K562 (cell line): Measurements from ENCODE around the gene SLC34A3. TPM values are rescaled to one million over a fixed set of nuclear protein-coding genes. Genes with fewer than 3 reads are reported as not detected.

Experiments
- ATAC-seq: fragments of 200-7000 bp; cut with Tn5 transposase; 3 replicates; pipeline ENCODE4 v1.9.1; 2020; ENCODE audit warnings: moderate library complexity
- BruUV-seq: library from RNA; stranded (reverse); fragments of 400-500 nt; replicated peaks from 2 replicates; lab custom pipeline; 2021; lab: Mats Ljungman, UMichigan
- CTCF ChIA-PET: fragments of 300-600 bp; formaldehyde crosslinking; extraction: SDS; loops from one replicate; lab custom pipeline; 2021; ENCODE audit warnings: low intra/inter-chr PET ratio; lab: Yijun Ruan, JAX
- POLR2A ChIA-PET: fragments of 300-600, 350-650 bp; sonication (Branson Sonifier 250); formaldehyde crosslinking; extraction: SDS; loops from one replicate; lab custom pipeline; 2021; ENCODE audit warnings: antibody characterized with exemption, inconsistent platforms; lab: Yijun Ruan, JAX
- DNase-seq, 4 experiments: peaks; one replicate each; pipeline versions ENCODE4 v3.0.0 to v3.0.0-alpha.2; 2011 to 2018; ENCODE audit warnings: low spot score in 3 of 4, mixed read lengths in 3 of 4; ENCODE audit errors: extremely low read depth in 1 of 4
- FAIRE-seq: peaks from 2 replicates; lab custom pipeline; 2011; peaks lifted over from hg19 to GRCh38; lab: Jason Lieb, UNC
- H2AFZ ChIP-seq: 2 replicates; pipeline ENCODE4 v1.6.0; 2011; ENCODE audit warnings: low read depth, low read length, control low read depth, inconsistent platforms
- H3K27ac ChIP-seq: fragments of 200-600 bp; 3 replicates; pipeline ENCODE4 v1.8.0; 2011; ENCODE audit warnings: low read depth, mild to moderate bottlenecking, control low read depth, inconsistent platforms, low read length, moderate library complexity, mixed read lengths; ENCODE audit errors: extremely low read depth
- H3K27me3 ChIP-seq, 2 experiments: fragments of 300-600 bp in 1 of 2; 2 replicates in 1 of 2; 3 replicates in 1 of 2; pipeline versions ENCODE4 v1.6.0 to v1.8.0; 2011; ENCODE audit warnings: inconsistent platforms in 2 of 2, low read length in 2 of 2, mild to moderate bottlenecking in 1 of 2, mixed read lengths in 1 of 2, moderate library complexity in 1 of 2; ENCODE audit not compliant: control insufficient read depth in 2 of 2, insufficient read depth in 2 of 2
- H3K36me3 ChIP-seq: fragments of 300-600 bp; 3 replicates; pipeline ENCODE4 v1.8.0; 2011; ENCODE audit warnings: mild to moderate bottlenecking, low read length, inconsistent platforms; ENCODE audit not compliant: control insufficient read depth, insufficient read depth
- H3K4me1 ChIP-seq, 2 experiments: fragments of 200-600 bp in 1 of 2; replicated peaks in 1 of 2; 2 replicates in 1 of 2; 3 replicates in 1 of 2; pipeline versions ENCODE4 v1.5.1 to v1.8.0; 2011; ENCODE audit warnings: inconsistent platforms in 2 of 2, low read length in 2 of 2, mild to moderate bottlenecking in 1 of 2, mixed read lengths in 1 of 2, moderate library complexity in 1 of 2; ENCODE audit not compliant: control insufficient read depth in 2 of 2, insufficient read depth in 2 of 2
- H3K4me2 ChIP-seq: 2 replicates; pipeline ENCODE4 v1.6.1; 2011; ENCODE audit warnings: low read length, control low read depth, inconsistent platforms, mixed read lengths; ENCODE audit not compliant: insufficient read depth
- H3K4me3 ChIP-seq: fragments of 200-600 bp; sonication (generic), shearing (Covaris generic); 2 replicates; pipeline ENCODE4 v1.5.1; 2016; ENCODE audit warnings: control low read depth, inconsistent platforms
- H3K79me2 ChIP-seq: fragments of 200-600 bp; 3 replicates; pipeline ENCODE4 v1.8.0; 2011; ENCODE audit warnings: low read length, inconsistent platforms; ENCODE audit not compliant: control insufficient read depth, insufficient read depth
- H3K9ac ChIP-seq, 2 experiments: 2 replicates each; pipeline versions ENCODE4 v1.6.0 to v1.6.1; 2011; ENCODE audit warnings: low read depth in 2 of 2, low read length in 2 of 2, control low read depth in 1 of 2, inconsistent platforms in 1 of 2, mild to moderate bottlenecking in 1 of 2, mixed read lengths in 1 of 2; ENCODE audit not compliant: insufficient read depth in 1 of 2
- H3K9me1 ChIP-seq: one replicate; pipeline ENCODE4 v1.6.0; 2011; ENCODE audit warnings: inconsistent platforms, mild to moderate bottlenecking, low read length, moderate library complexity; ENCODE audit not compliant: control insufficient read depth, insufficient read depth
- H3K9me3 ChIP-seq: replicated peaks from 2 replicates; pipeline ENCODE4 v1.5.1; 2011; ENCODE audit warnings: low read depth, low read length, inconsistent platforms; ENCODE audit not compliant: control insufficient read depth, insufficient read depth
- H4K20me1 ChIP-seq: replicated peaks from 2 replicates; pipeline ENCODE4 v1.6.1; 2011; ENCODE audit warnings: low read length, inconsistent platforms, mixed read lengths; ENCODE audit not compliant: control insufficient read depth, insufficient read depth
- BRD4 ChIP-seq: fragments of 200-600 bp; sonication (generic); IDR thresholded peaks from 2 replicates; pipeline ENCODE4 v1.6.1; 2017; ENCODE audit warnings: inconsistent platforms
- DPF2 ChIP-seq: fragments of 450-650 bp; IDR thresholded peaks from 2 replicates; pipeline ENCODE4 v1.6.1; 2016
- FOXJ3 ChIP-seq: sonication (generic); formaldehyde crosslinking; IDR thresholded peaks from 2 replicates; pipeline ENCODE4 v1.4.0; 2020; ENCODE audit warnings: mild to moderate bottlenecking, missing genetic modification reagents
- GABPA ChIP-seq: fragments of 200-800 bp; sonication (Bioruptor generic); conservative IDR thresholded peaks from 2 replicates; pipeline ENCODE4 v1.6.1; 2016; ENCODE audit warnings: low read depth, missing genetic modification characterization, missing compliant biosample characterization
- HIVEP1 ChIP-seq: fragments of 250-450 bp; sonication (Bioruptor Pico); IDR thresholded peaks from 2 replicates; pipeline ENCODE4 v1.4.0; 2020; ENCODE audit warnings: mild to moderate bottlenecking
- HLTF ChIP-seq: fragments of 450-650 bp; IDR thresholded peaks from 2 replicates; pipeline ENCODE4 v1.6.1; 2016
- KLF1 ChIP-seq: fragments of 450-650 bp; IDR thresholded peaks from 2 replicates; pipeline ENCODE4 v1.6.1; 2016; ENCODE audit warnings: missing genetic modification characterization, missing compliant biosample characterization
- NR0B1 ChIP-seq: fragments of 450-650 bp; IDR thresholded peaks from one replicate; pipeline ENCODE4 v1.6.1; 2018; ENCODE audit warnings: mild to moderate bottlenecking, moderate library complexity; ENCODE audit not compliant: partially characterized antibody
- SIN3A ChIP-seq, 2 experiments: fragments of 150-350 bp in 1 of 2; IDR thresholded peaks; 2 replicates each; pipeline ENCODE4 v1.6.1; 2011 to 2016; ENCODE audit warnings: borderline replicate concordance in 2 of 2, low read depth in 2 of 2, low read length in 2 of 2, mild to moderate bottlenecking in 2 of 2, moderate library complexity in 2 of 2; ENCODE audit not compliant: control insufficient read depth in 1 of 2
- SIN3B ChIP-seq: fragments of 450-650 bp; IDR thresholded peaks from 2 replicates; pipeline ENCODE4 v1.6.1; 2017; ENCODE audit warnings: low read depth, mild to moderate bottlenecking, moderate library complexity
- TSC22D4 ChIP-seq: fragments of 450-650 bp; IDR thresholded peaks from 2 replicates; pipeline ENCODE4 v1.6.1; 2016; ENCODE audit warnings: missing genetic modification characterization, missing biosample characterization, control low read depth
- ZBTB7A ChIP-seq: IDR thresholded peaks from 2 replicates; pipeline ENCODE4 v1.6.1; 2011; ENCODE audit warnings: low read depth, mild to moderate bottlenecking, low read length, moderate library complexity, borderline replicate concordance; ENCODE audit not compliant: control insufficient read depth
- ZFX ChIP-seq: sonication (generic); formaldehyde crosslinking; IDR thresholded peaks from 2 replicates; pipeline ENCODE4 v1.8.0; 2022; ENCODE audit warnings: mild to moderate bottlenecking, missing genetic modification reagents, moderate library complexity
- ZNF655 ChIP-seq: fragments of 250-450 bp; sonication (Bioruptor Pico); IDR thresholded peaks from 2 replicates; pipeline ENCODE4 v1.5.0; 2021
- ZNF77 ChIP-seq: fragments of 250-450 bp; sonication (Bioruptor Pico); IDR thresholded peaks from 2 replicates; pipeline ENCODE4 v1.5.0; 2020
- WGBS: fragments of 100-300 bp; shearing (Covaris generic); methylation state at CpG from one replicate; pipeline ENCODE4 v1.1.6; 2016; ENCODE audit warnings: low coverage, mixed read lengths; ENCODE audit not compliant: insufficient coverage; ENCODE audit errors: missing lambda C conversion rate; 5-methylcytosine and 5-hydroxymethylcytosine counted together
- in situ Hi-C: fragments of 300-500 bp; cut with MboI; formaldehyde crosslinking; loops from 4 replicates; pipeline ENCODE4 v1.15.0; 2018; ENCODE audit warnings: inconsistent platforms, mixed read lengths
- intact Hi-C: fragments of 100-400 bp; cut with micrococcal nuclease; formaldehyde crosslinking; loops from 2 replicates; pipeline ENCODE4 v1.14.2; 2022
- polyA plus RNA-seq, 8 experiments: library from polyadenylated mRNA; depleted of rRNA in 4 of 8; stranded (reverse) in 5 of 8; unstranded in 3 of 8; fragments of >200 nt; fragmentation: Nextera tagmentation in 2 of 8; fragmentation: Illumina TruSeq in 1 of 8; extraction: Ambion mirVana in 2 of 8; extraction: Trizol in 1 of 8; gene quantifications; 2 replicates each; pipeline versions ENCODE4 v1.2.1 to v1.2.3, GENCODE V29; 2011 to 2014; ENCODE audit warnings: inconsistent platforms in 1 of 8, missing spikeins in 1 of 8
- total RNA-seq, 7 experiments: library from RNA; depleted of rRNA in 6 of 7; stranded (reverse); fragments of >200 nt in 6 of 7; fragmentation: Illumina TruSeq in 2 of 7; extraction: Trizol in 2 of 7; gene quantifications; 2 replicates each; pipeline versions ENCODE4 v1.2.1 to v1.2.3, GENCODE V29; 2011 to 2021; ENCODE audit warnings: low replicate concordance in 1 of 7
- TF ChIP-seq, protein P1 (sequence below), 3 experiments: fragments of 200-800 bp in 1 of 3; fragments of 250-450 bp in 1 of 3; fragments of 450-650 bp in 1 of 3; sonication (Bioruptor Pico) in 1 of 3; sonication (Bioruptor generic) in 1 of 3; formaldehyde crosslinking in 1 of 3; IDR thresholded peaks; 2 replicates each; pipeline versions ENCODE4 v1.6.1 to v1.8.0; 2016 to 2022; ENCODE audit warnings: mild to moderate bottlenecking in 2 of 3, missing genetic modification characterization in 2 of 3, missing compliant biosample characterization in 1 of 3, moderate library complexity in 1 of 3

The SLC34A3 gene
- total and polyA plus RNA-seq, 9 of the 15 experiments (the other 6 are each of a cell fraction or from before 2014, with no cell fraction given), result not detected

DNA sequence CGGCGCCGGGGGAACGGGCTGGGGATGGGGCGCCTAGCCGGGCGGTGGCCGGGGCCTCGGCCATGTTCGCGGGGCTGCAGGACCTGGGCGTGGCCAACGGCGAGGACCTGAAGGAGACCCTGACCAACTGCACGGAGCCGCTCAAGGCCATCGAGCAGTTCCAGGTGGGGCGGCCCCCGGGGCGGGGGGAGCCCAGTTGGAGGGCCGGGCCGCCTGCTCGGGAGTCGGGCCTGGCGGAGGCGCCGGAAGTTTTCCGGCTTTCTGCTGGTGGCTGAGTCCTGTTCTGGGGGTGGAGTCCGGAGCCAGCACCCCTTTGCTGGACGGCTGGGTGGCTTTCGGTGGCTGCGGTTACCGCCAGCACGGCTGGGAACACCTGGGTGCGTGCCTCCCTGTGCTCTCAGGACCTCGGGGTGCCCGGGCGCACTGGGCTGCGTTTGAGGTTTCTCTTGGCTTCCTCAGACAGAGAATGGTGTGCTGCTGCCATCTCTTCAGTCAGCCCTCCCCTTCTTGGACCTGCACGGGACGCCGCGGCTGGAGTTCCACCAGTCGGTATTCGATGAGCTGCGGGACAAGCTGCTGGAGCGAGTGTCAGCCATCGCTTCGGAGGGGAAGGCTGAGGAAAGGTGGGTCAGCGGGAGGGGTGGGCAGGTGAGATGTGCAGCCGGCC, 24.9 kb downstream of the SLC34A3 start:
- Histone ChIP-seq H3K4me3 (peak overlapping the region; percentile 100), H3K27me3 (no peaks in the 10 kb centered on the region), H3K36me3 (peaks cover 31% of the 10 kb centered on the region), H4K20me1 (no peaks in the 10 kb centered on the region; the same call in 1 of the 2 replicates), H3K27ac (peak overlapping the region; percentile 82), H2AFZ (peak overlapping the region; percentile 79), H3K79me2 (peaks cover 39% of the 10 kb centered on the region), H3K4me2 (peak overlapping the region; percentile 97), H3K9me3 (no peaks in the 10 kb centered on the region), H3K9ac (peak overlapping the region; percentile 90 to 95), H3K4me1 (peaks cover 13 to 63% of the 10 kb centered on the region in 2 experiments), H3K9me1 (no peaks in the 10 kb centered on the region)
- WGBS, result 1% methylated on average over 36 of the region's 51 CpGs
- BruUV-seq, result no TSS peak
- ATAC-seq (peak; percentile 51), DNase-seq (peak in 2 of 4 experiments; percentile 11 to 66), FAIRE-seq (no peak)
- in situ Hi-C loops (no loop called here), intact Hi-C loops (loop anchor here (2.0 kb wide), 2 partner anchors 15 to 21 kb away; partner anchors contain the start of genes TOR4A and TUBB4B)
- ChIA-PET CTCF (interaction anchor here (1.1 kb wide), 1 partner anchor 19 kb away, joined by 3 read pairs; no protein-coding TSS in a partner anchor), POLR2A (interaction anchor here (0.8 to 8.3 kb wide), 3 partner anchors 13 to 57 kb away, joined by 3 to 221 read pairs (median 4); partner anchors contain the start of gene TUBB4B)
- TF ChIP-seq HLTF (no peak), GABPA (tag) (peak; percentile 87), ZNF655 (no peak), ZBTB7A (0 out of 2 replicates have a peak, but pooled peaks have one; percentile 2), SIN3B (peak; percentile 1; the same call in 1 of the 2 replicates), ZNF77 (CRISPR knock-in tag) (no peak), BRD4 (no peak), DPF2 (no peak), SIN3A (IDR thresholded peaks at IDR 0.05; ENCODE audit: borderline replicate concordance in 2 of 2, control insufficient read depth in 1 of 2, low read depth in 2 of 2, low read length in 2 of 2) (peak in 1 of 2 experiments; percentile 13; a peak in 2 of 4 replicates), HIVEP1 (CRISPR knock-in tag) (no peak), NR0B1 (no peak), ZFX (no peak), TSC22D4 (tag) (no peak), FOXJ3 (CRISPR knock-in tag) (no peak), KLF1 (tag) (no peak; the same call in 1 of the 2 replicates)
- TF ChIP-seq, protein P1, sequence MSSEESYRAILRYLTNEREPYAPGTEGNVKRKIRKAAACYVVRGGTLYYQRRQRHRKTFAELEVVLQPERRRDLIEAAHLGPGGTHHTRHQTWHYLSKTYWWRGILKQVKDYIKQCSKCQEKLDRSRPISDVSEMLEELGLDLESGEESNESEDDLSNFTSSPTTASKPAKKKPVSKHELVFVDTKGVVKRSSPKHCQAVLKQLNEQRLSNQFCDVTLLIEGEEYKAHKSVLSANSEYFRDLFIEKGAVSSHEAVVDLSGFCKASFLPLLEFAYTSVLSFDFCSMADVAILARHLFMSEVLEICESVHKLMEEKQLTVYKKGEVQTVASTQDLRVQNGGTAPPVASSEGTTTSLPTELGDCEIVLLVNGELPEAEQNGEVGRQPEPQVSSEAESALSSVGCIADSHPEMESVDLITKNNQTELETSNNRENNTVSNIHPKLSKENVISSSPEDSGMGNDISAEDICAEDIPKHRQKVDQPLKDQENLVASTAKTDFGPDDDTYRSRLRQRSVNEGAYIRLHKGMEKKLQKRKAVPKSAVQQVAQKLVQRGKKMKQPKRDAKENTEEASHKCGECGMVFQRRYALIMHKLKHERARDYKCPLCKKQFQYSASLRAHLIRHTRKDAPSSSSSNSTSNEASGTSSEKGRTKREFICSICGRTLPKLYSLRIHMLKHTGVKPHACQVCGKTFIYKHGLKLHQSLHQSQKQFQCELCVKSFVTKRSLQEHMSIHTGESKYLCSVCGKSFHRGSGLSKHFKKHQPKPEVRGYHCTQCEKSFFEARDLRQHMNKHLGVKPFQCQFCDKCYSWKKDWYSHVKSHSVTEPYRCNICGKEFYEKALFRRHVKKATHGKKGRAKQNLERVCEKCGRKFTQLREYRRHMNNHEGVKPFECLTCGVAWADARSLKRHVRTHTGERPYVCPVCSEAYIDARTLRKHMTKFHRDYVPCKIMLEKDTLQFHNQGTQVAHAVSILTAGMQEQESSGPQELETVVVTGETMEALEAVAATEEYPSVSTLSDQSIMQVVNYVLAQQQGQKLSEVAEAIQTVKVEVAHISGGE (CRISPR knock-in tag; IDR thresholded peaks at IDR 0.05), result peak in 1 of 3 experiments; percentile 98; a peak in 2 of 6 replicates
